Endothelial cell (in vitro differentiated cells): Measurements from ENCODE around the gene PALD1. TPM values are rescaled to one million over a fixed set of nuclear protein-coding genes. Genes with fewer than 3 reads are reported as not detected.

Source experiments
- DNase-seq: peaks from one replicate; pipeline ENCODE4 v3.0.0; 2021; ENCODE audit warnings: low spot score
- H3K27ac Mint-ChIP-seq: one replicate; pipeline ENCODE4 v1.8.0; 2021; ENCODE audit warnings: mixed read lengths, inconsistent platforms; ENCODE audit not compliant: unreplicated experiment
- H3K27me3 Mint-ChIP-seq: one replicate; pipeline ENCODE4 v1.8.0; 2021; ENCODE audit warnings: mild to moderate bottlenecking, moderate library complexity, mixed read lengths, inconsistent platforms; ENCODE audit not compliant: unreplicated experiment
- H3K36me3 Mint-ChIP-seq: one replicate; pipeline ENCODE4 v1.8.0; 2021; ENCODE audit warnings: mild to moderate bottlenecking, low read depth, mixed read lengths, inconsistent platforms; ENCODE audit not compliant: unreplicated experiment
- H3K4me1 Mint-ChIP-seq: one replicate; pipeline ENCODE4 v1.8.0; 2021; ENCODE audit warnings: mild to moderate bottlenecking, mixed read lengths, inconsistent platforms; ENCODE audit not compliant: unreplicated experiment
- H3K4me3 Mint-ChIP-seq: one replicate; pipeline ENCODE4 v1.8.0; 2021; ENCODE audit warnings: mild to moderate bottlenecking, mixed read lengths, inconsistent platforms; ENCODE audit not compliant: unreplicated experiment
- H3K9me3 Mint-ChIP-seq: one replicate; pipeline ENCODE4 v1.8.0; 2021; ENCODE audit warnings: mixed read lengths, inconsistent platforms; ENCODE audit not compliant: unreplicated experiment
- total RNA-seq: library from RNA; stranded (reverse); fragmentation: NEBNext Ultra II Directional; extraction: Animal tissue kit (Norgen Biotek cat#: 25700); gene quantifications from one replicate; pipeline ENCODE4 v1.2.1, GENCODE V29; 2021; ENCODE audit not compliant: unreplicated experiment
- TF ChIP-seq, protein P1 (sequence below): fragments of 200-600 bp; sonication (generic); IDR thresholded peaks from one replicate; pipeline ENCODE4 v1.5.0; 2021; ENCODE audit warnings: antibody characterized with exemption; ENCODE audit not compliant: unreplicated experiment

PALD1 gene
- total RNA-seq, 1 donor from 2014 or later: 166 TPM

DNA sequence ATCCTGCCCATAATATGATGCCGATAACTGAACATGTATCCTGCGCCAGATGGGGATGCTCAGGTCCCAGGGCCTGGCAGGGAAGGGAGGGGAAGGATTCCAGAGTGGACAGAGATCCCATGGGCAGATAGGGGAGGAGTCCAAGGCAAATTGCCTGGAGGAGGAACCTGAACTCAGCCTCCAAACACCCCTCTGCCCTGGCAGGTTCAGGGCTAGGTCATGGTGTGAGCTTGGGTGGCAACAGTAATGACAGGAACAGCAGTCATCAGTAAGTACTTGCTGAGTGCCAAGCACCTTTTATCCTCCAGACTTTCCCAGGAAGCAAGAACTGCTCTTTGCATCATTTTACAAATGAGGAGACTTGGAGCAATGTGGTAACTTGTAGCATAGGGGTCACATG lies 3.8 kb upstream of the PALD1 start:
- TF ChIP-seq, protein P1, sequence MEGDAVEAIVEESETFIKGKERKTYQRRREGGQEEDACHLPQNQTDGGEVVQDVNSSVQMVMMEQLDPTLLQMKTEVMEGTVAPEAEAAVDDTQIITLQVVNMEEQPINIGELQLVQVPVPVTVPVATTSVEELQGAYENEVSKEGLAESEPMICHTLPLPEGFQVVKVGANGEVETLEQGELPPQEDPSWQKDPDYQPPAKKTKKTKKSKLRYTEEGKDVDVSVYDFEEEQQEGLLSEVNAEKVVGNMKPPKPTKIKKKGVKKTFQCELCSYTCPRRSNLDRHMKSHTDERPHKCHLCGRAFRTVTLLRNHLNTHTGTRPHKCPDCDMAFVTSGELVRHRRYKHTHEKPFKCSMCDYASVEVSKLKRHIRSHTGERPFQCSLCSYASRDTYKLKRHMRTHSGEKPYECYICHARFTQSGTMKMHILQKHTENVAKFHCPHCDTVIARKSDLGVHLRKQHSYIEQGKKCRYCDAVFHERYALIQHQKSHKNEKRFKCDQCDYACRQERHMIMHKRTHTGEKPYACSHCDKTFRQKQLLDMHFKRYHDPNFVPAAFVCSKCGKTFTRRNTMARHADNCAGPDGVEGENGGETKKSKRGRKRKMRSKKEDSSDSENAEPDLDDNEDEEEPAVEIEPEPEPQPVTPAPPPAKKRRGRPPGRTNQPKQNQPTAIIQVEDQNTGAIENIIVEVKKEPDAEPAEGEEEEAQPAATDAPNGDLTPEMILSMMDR: no peak
- Mint-ChIP-seq H3K27me3 (peaks cover 26% of the 10 kb centered on the region), H3K4me3 (no peak overlapping the region), H3K36me3 (no peaks in the 10 kb centered on the region), H3K9me3 (no peaks in the 10 kb centered on the region), H3K27ac (peak overlapping the region; percentile 33), H3K4me1 (peaks cover 43% of the 10 kb centered on the region)
- no peak for DNase-seq

DNA sequence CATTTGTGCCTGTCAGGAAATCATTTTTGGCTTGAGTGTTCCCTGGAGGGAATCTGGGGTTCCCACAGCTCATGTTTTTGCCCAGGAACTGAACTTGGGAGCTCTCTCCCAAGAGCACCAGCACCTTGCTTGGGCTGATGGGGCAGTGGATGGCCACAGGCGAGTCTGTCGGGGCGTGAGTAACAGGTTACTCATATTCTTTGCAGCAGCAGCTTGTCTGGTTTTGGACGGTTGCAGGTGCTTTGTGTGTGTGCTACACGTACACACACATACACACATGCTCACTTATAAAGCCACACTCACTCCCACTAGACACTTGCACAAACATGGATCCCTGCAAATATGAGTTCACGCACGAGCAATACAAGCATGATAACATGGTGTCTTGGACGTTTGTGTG lies 2.9 kb upstream of the PALD1 start:
- TF ChIP-seq, protein P1: no peak
- no peaks in the 10 kb centered on the region for H3K9me3 Mint-ChIP-seq
- peaks cover 24% of the 10 kb centered on the region for H3K27me3 Mint-ChIP-seq
- no peak overlapping the region for H3K4me3 Mint-ChIP-seq
- DNase-seq: no peak
- H3K4me1 Mint-ChIP-seq: peaks cover 52% of the 10 kb centered on the region
- no peaks in the 10 kb centered on the region for H3K36me3 Mint-ChIP-seq
- H3K27ac Mint-ChIP-seq: no peak overlapping the region

DNA sequence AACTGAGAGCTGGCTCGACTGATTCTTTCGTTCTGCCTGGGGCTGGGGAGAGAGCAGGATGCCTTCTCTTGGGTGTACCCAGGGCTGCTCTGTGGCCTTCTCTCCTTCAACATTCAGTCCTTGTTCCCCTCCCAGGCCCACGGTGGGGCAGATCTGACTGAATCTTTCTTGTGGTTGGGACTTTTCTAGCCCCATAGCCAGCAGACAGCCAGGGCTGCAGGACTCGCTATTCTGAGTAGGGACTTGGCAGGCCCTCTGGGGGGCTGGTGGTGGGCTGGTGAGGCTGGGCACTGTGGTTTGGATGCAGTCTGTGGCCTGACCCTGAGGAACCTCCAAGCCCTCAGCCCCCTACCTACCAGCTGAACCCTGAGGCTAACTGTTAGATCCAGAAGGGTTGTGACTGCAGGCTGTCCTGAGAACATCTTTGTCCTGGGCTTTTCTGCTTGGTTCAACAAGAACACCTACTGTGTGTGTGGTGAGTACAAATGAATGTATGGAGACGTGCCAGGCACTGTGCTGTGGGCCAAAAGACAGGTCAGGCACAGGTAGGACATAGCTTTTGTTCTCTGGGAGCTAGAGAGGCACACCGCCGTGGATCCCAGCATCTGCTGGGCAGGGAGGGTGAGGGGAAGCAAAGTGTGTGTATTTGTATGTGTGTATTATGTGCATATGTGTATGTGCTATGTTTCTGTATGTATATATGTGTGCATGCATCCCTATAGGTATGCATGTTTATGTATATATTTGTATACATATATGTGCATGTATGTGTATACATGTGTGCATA lies 2.1 kb upstream of the PALD1 start:
- H3K27ac Mint-ChIP-seq: peak overlapping the region; percentile 75
- no peaks in the 10 kb centered on the region for H3K9me3 Mint-ChIP-seq
- TF ChIP-seq, protein P1: no peak
- DNase-seq: no peak
- H3K4me3 Mint-ChIP-seq: peak overlapping the region; percentile 87
- peaks cover 24% of the 10 kb centered on the region for H3K27me3 Mint-ChIP-seq
- H3K4me1 Mint-ChIP-seq: peaks cover 60% of the 10 kb centered on the region
- no peaks in the 10 kb centered on the region for H3K36me3 Mint-ChIP-seq

DNA sequence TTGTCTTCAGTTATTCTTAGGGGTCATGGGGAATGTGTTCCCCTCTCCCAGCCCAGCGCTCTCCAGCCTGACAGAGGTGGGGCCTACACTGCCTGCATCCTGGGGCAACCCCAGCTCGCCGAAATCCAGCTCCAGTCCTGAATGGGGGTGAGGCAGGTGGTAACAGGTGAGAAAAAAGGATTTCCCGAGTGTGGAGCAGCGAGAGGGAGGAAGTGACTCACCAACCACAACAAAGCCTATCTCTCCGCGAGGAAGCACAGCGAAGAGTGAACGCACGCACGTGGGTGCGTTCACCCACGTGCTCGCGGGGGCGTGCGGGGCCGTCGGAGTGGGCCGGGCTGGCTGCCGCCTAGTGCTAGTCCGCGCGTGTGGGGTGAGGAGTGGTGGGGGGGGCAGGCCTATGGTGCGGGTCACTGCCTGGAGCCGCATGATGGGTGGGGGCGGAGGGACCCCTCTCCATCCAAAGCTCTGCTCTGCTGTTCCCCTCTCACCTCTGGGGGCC lies 855 bp upstream of the PALD1 start:
- peak overlapping the region; percentile 87 for H3K4me3 Mint-ChIP-seq
- H3K27me3 Mint-ChIP-seq: peaks cover 24% of the 10 kb centered on the region
- peak; percentile 47 for DNase-seq
- no peaks in the 10 kb centered on the region for H3K36me3 Mint-ChIP-seq
- H3K9me3 Mint-ChIP-seq: no peaks in the 10 kb centered on the region
- peaks cover 72% of the 10 kb centered on the region for H3K4me1 Mint-ChIP-seq
- peak overlapping the region; percentile 80 for H3K27ac Mint-ChIP-seq
- TF ChIP-seq, protein P1: no peak

DNA sequence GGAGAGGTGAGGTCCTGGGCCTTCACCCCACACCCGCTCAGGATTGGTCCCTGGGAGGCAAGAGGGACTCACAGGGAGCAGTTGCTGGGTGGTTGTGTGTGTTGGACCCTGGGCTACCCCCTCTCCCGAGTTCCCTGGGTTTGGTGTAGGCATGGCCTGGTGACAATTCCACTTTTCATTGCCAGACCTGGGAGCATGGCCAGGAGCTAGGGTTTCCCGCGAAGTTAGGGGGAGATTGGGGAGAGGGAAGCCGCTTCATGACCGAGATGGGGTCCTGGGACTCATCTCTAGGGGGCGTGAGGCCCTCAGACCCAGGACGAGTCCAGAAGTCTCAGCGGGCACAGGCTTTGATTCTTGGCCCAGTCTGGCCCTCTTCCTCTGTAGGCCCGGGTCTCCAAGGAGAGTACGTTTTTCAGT lies 606 bp downstream of the PALD1 start:
- Mint-ChIP-seq H3K27ac (peak overlapping the region; percentile 89), H3K36me3 (no peaks in the 10 kb centered on the region), H3K27me3 (peaks cover 23% of the 10 kb centered on the region), H3K9me3 (no peaks in the 10 kb centered on the region), H3K4me1 (peaks cover 80% of the 10 kb centered on the region), H3K4me3 (peak overlapping the region; percentile 92)
- TF ChIP-seq, protein P1: no peak
- DNase-seq: no peak
